ENCODE results near the gene TAF11L13. TPM values are rescaled to one million over a fixed set of nuclear protein-coding genes. Genes with fewer than 3 reads are reported as not detected.
"Not testable (repeated sequence)": the region's sequence is repeated elsewhere in the genome, so short reads cannot be mapped to it uniquely, and the experiment has no call there.

The TAF11L13 gene
- total and polyA plus RNA-seq, 8 donors, result not detected

DNA sequence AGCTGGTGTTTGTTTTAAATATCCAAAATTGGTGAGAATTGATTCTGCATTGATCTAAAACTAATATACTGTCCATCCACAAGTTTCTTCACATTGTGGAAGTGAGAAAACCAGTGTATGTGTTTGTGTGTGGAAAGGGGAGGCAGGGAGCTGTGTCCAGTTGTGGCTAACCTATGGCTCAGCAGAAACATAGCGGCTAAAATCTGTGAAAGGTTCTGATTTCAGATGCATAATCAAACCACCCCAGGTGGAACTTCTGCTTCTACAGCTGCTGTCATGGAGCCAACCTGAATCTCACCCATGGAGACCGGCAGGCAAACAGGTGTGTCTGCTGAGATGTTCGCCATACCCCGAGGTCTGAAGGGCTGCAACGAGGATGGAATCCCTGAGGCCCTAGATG lies 2.3 kb downstream of the TAF11L13 start, which contains the start of gene TAF11L14:
Gene TAF11L14 (plus strand): TSS at position 301 of the 400 bp plus-strand sequence.
- TF ChIP-seq EP300 (IDR thresholded peaks at IDR 0.05), result no peak
- TF ChIP-seq POLR2AphosphoS5 (IDR thresholded peaks at IDR 0.05), result no peak
- TF ChIP-seq, protein P1, sequence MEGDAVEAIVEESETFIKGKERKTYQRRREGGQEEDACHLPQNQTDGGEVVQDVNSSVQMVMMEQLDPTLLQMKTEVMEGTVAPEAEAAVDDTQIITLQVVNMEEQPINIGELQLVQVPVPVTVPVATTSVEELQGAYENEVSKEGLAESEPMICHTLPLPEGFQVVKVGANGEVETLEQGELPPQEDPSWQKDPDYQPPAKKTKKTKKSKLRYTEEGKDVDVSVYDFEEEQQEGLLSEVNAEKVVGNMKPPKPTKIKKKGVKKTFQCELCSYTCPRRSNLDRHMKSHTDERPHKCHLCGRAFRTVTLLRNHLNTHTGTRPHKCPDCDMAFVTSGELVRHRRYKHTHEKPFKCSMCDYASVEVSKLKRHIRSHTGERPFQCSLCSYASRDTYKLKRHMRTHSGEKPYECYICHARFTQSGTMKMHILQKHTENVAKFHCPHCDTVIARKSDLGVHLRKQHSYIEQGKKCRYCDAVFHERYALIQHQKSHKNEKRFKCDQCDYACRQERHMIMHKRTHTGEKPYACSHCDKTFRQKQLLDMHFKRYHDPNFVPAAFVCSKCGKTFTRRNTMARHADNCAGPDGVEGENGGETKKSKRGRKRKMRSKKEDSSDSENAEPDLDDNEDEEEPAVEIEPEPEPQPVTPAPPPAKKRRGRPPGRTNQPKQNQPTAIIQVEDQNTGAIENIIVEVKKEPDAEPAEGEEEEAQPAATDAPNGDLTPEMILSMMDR (IDR thresholded peaks at IDR 0.05), result no peak
- no peaks in the 10 kb centered on the region for H3K9me3 ChIP-seq
- no peaks in the 10 kb centered on the region for H3K4me1 ChIP-seq
- H3K4me3 ChIP-seq, result no peak within 1 kb of the TSS
- WGBS, 5 donors, result 83 to 95% (median 88%) methylated on average over 4 to 5 of the region's 5 CpGs
- H3K27me3 ChIP-seq, result no peaks in the 10 kb centered on the region
- no peak within 1 kb of the TSS for H3K27ac ChIP-seq
- intact Hi-C loops (cut with DNase I; ENCODE audit: low total_unique reads), result no loop called here
- H3K36me3 ChIP-seq, result no peaks in the 10 kb centered on the region
- DNase-seq, result no peak

- intact Hi-C loops (cut with DNase I; ENCODE audit: low total_unique reads); H3K9me3 ChIP-seq; H3K4me3 ChIP-seq; H3K36me3 ChIP-seq; H3K27me3 ChIP-seq; DNase-seq; H3K4me1 ChIP-seq; H3K27ac ChIP-seq: not testable (repeated sequence)
- WGBS, 5 donors, result 91 to 96% (median 95%) methylated on average over 10 of the region's 10 CpGs
Measured at GRCh38 chr5:17649232-17649631, 17.3 kb downstream of the TAF11L13 start.

- H3K27me3 ChIP-seq; H3K4me3 ChIP-seq; H3K9me3 ChIP-seq; DNase-seq; H3K27ac ChIP-seq; H3K36me3 ChIP-seq; intact Hi-C loops (cut with DNase I; ENCODE audit: low total_unique reads); H3K4me1 ChIP-seq: not testable (repeated sequence)
- 92 to 100% (median 95%) methylated on average over 4 to 32 of the region's 32 CpGs for WGBS, 5 donors
Measured at GRCh38 chr5:17655201-17655759, 23.4 kb downstream of the TAF11L13 start.

GRCh38 chr5:17655921-17656320 lies 24.0 kb downstream of the TAF11L13 start:
- Histone ChIP-seq H3K4me3 (no peak overlapping the region), H3K9me3 (peaks cover 0 to 6% (median 0%) of the 10 kb centered on the region in 4 donors), H3K36me3 (no peaks in the 10 kb centered on the region), H3K27ac (no peak overlapping the region), H3K27me3 (no peaks in the 10 kb centered on the region), H3K4me1 (no peaks in the 10 kb centered on the region)
- intact Hi-C loops (cut with DNase I; ENCODE audit: low total_unique reads), result no loop called here
- no peak for DNase-seq
- WGBS, 5 donors, result 64 to 70% (median 67%) methylated on average over 4 to 6 of the region's 6 CpGs
- TF ChIP-seq, protein P1 (IDR thresholded peaks at IDR 0.05), result no peak
- no peak for TF ChIP-seq EP300 (IDR thresholded peaks at IDR 0.05)
- no peak for TF ChIP-seq POLR2AphosphoS5 (IDR thresholded peaks at IDR 0.05)
- TF ChIP-seq POLR2A (IDR thresholded peaks at IDR 0.05), result no peak

DNA sequence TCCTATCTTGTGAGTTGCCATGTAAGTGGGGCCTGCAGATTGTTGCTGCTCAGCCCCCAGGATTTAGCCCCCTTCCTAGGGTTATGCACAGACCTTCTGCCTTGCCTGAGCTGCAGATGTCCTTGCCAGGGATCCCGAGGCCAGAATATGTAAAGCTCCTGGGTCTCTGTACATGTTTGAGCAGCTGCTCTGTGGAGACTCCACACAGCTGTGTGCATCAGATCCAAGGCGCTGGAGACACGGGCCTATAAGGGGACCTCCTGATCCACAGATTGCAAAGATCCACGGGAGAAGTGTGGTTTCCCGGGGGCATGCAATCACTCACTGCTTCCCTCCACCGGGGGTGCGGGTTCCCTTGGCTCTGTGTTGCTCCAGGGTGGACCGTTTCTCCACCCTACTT lies 31.3 kb downstream of the TAF11L13 start:
- H3K36me3 ChIP-seq, result no peaks in the 10 kb centered on the region
- H3K4me1 ChIP-seq, result no peaks in the 10 kb centered on the region
- no peak overlapping the region for H3K4me3 ChIP-seq
- DNase-seq, result no peak
- no peaks in the 10 kb centered on the region for H3K27me3 ChIP-seq
- no peak overlapping the region for H3K27ac ChIP-seq
- intact Hi-C loops (cut with DNase I; ENCODE audit: low total_unique reads), result no loop called here
- TF ChIP-seq EP300 (IDR thresholded peaks at IDR 0.05), result no peak
- TF ChIP-seq, protein P1 (IDR thresholded peaks at IDR 0.05), result no peak
- TF ChIP-seq POLR2A (IDR thresholded peaks at IDR 0.05), result no peak
- TF ChIP-seq POLR2AphosphoS5 (IDR thresholded peaks at IDR 0.05), result no peak
- peaks cover 0 to 20% (median 0%) of the 10 kb centered on the region in 4 donors for H3K9me3 ChIP-seq
- WGBS, 5 donors, result 74 to 100% (median 82%) methylated on average over 2 to 8 of the region's 8 CpGs
